ENCODE measurements around the gene SKA2.
"Not testable (repeated sequence)": the region's sequence is repeated elsewhere in the genome, so short reads cannot be mapped to it uniquely, and the experiment has no call there.

SKA2 gene

GRCh38 chr17:59154721-59155438 lies at the start of gene SKA2:
SKA2 (minus strand) TSS chr17:59155186; CDS start chr17:59155163, 23 bp downstream.
- peaks cover 10% of the 10 kb centered on the region for H3K36me3 ChIP-seq (ENCODE audit: insufficient read depth, low read length)
- peak within 1 kb of the TSS; percentile 97 for H3K4me3 ChIP-seq
- DNase-seq (ENCODE audit: low read depth, low spot score): no peak
- no peaks in the 10 kb centered on the region for H3K9me3 ChIP-seq (ENCODE audit: low read depth, low read length)
- peak within 1 kb of the TSS; percentile 98 for H3K9ac ChIP-seq (ENCODE audit: insufficient read length)
- no peak for TF ChIP-seq FOXP2 (optimal IDR thresholded peaks at IDR 0.05; ENCODE audit: control extremely low read depth, extremely low read length, insufficient read depth)
- TF ChIP-seq POLR2AphosphoS5 (IDR thresholded peaks at IDR 0.05; ENCODE audit: borderline replicate concordance, low read depth, low read length): peak; percentile 64
- H3K27ac ChIP-seq: peak within 1 kb of the TSS; percentile 98

DNA sequence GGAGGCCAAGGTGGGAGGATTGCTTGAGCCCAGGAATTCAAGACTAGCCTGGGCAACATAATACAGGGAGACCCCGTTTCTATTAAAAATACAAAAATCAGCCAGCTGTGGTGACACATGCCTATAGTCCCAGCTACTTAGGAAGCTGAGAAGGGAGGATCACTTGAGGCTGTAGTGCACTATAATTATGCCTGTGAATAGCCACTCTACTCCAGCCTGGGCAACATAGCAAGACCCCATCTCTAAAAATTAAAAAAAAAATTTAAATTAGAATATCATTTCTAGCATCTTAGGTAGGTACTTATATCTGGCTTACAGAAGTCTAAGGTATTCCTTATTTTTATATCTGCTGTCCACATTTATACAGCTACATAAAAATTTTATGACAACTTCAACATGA lies 47.3 kb upstream of the SKA2 start:
- H3K9ac ChIP-seq (ENCODE audit: insufficient read length): no peak overlapping the region
- no peak for DNase-seq (ENCODE audit: low read depth, low spot score)
- no peak overlapping the region for H3K27ac ChIP-seq
- TF ChIP-seq POLR2AphosphoS5 (IDR thresholded peaks at IDR 0.05; ENCODE audit: borderline replicate concordance, low read depth, low read length) (no peak), EZH2 (IDR thresholded peaks at IDR 0.05) (no peak), FOXP2 (optimal IDR thresholded peaks at IDR 0.05; ENCODE audit: control extremely low read depth, extremely low read length, insufficient read depth) (no peak)
- H3K9me3 ChIP-seq (ENCODE audit: low read depth, low read length): no peaks in the 10 kb centered on the region
- H3K36me3 ChIP-seq (ENCODE audit: insufficient read depth, low read length): peaks cover 46% of the 10 kb centered on the region
- H3K4me3 ChIP-seq: no peak overlapping the region

- H3K4me3 ChIP-seq: no peak overlapping the region
- no peak overlapping the region for H3K9ac ChIP-seq (ENCODE audit: insufficient read length)
- no peak for DNase-seq (ENCODE audit: low read depth, low spot score)
- no peak for TF ChIP-seq POLR2AphosphoS5 (IDR thresholded peaks at IDR 0.05; ENCODE audit: borderline replicate concordance, low read depth, low read length)
- no peak for TF ChIP-seq FOXP2 (optimal IDR thresholded peaks at IDR 0.05; ENCODE audit: control extremely low read depth, extremely low read length, insufficient read depth)
- no peak for TF ChIP-seq EZH2 (IDR thresholded peaks at IDR 0.05)
- no peaks in the 10 kb centered on the region for H3K9me3 ChIP-seq (ENCODE audit: low read depth, low read length)
- H3K36me3 ChIP-seq (ENCODE audit: insufficient read depth, low read length): peaks cover 72% of the 10 kb centered on the region
- H3K27ac ChIP-seq: no peak overlapping the region
These were observed 44.4 kb upstream of the SKA2 start for GRCh38 chr17:59199398-59199797.

GRCh38 chr17:59193336-59193862 lies 38.4 kb upstream of the SKA2 start:
- DNase-seq (ENCODE audit: low read depth, low spot score): no peak
- H3K9ac ChIP-seq (ENCODE audit: insufficient read length): no peak overlapping the region
- no peak overlapping the region for H3K27ac ChIP-seq
- H3K4me3 ChIP-seq: no peak overlapping the region
- TF ChIP-seq EZH2 (IDR thresholded peaks at IDR 0.05) (no peak), FOXP2 (optimal IDR thresholded peaks at IDR 0.05; ENCODE audit: control extremely low read depth, extremely low read length, insufficient read depth) (no peak), POLR2AphosphoS5 (IDR thresholded peaks at IDR 0.05; ENCODE audit: borderline replicate concordance, low read depth, low read length) (no peak)
- no peaks in the 10 kb centered on the region for H3K9me3 ChIP-seq (ENCODE audit: low read depth, low read length)
- H3K36me3 ChIP-seq (ENCODE audit: insufficient read depth, low read length): peaks cover 81% of the 10 kb centered on the region

- H3K9me3 ChIP-seq (ENCODE audit: low read depth, low read length): no peaks in the 10 kb centered on the region
- H3K4me3 ChIP-seq: no peak overlapping the region
- H3K27ac ChIP-seq: no peak overlapping the region
- no peak for DNase-seq (ENCODE audit: low read depth, low spot score)
- peaks cover 74% of the 10 kb centered on the region for H3K36me3 ChIP-seq (ENCODE audit: insufficient read depth, low read length)
- no peak for TF ChIP-seq FOXP2 (optimal IDR thresholded peaks at IDR 0.05; ENCODE audit: control extremely low read depth, extremely low read length, insufficient read depth)
- no peak for TF ChIP-seq EZH2 (IDR thresholded peaks at IDR 0.05)
- TF ChIP-seq POLR2AphosphoS5 (IDR thresholded peaks at IDR 0.05; ENCODE audit: borderline replicate concordance, low read depth, low read length): no peak
- H3K9ac ChIP-seq (ENCODE audit: insufficient read length): no peak overlapping the region
These were observed 35.8 kb upstream of the SKA2 start for GRCh38 chr17:59190806-59191205.

DNA sequence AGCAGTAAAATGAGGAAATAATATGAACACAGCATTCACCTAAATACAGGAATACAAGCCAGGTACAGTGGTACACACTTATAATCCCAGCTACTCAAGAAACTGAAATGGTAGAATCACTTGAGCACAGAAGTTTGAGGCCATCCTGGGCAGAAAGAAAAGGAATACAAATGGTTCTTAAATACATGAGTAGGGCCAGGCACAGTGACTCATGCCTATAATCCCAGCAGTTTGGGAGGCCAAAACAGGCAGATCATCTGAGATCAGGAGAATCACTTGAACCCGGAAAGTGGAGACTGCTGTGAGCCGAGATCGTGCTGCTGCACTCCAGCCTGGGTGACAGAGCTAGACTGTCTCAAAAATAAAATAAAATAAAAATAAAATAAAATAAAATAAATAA lies 31.9 kb upstream of the SKA2 start:
- no peak for TF ChIP-seq FOXP2 (optimal IDR thresholded peaks at IDR 0.05; ENCODE audit: control extremely low read depth, extremely low read length, insufficient read depth)
- no peak overlapping the region for H3K9ac ChIP-seq (ENCODE audit: insufficient read length)
- H3K36me3 ChIP-seq (ENCODE audit: insufficient read depth, low read length): peaks cover 45% of the 10 kb centered on the region
- no peak overlapping the region for H3K27ac ChIP-seq
- H3K9me3 ChIP-seq (ENCODE audit: low read depth, low read length): no peaks in the 10 kb centered on the region
- DNase-seq (ENCODE audit: low read depth, low spot score): no peak
- H3K4me3 ChIP-seq: no peak overlapping the region

DNA sequence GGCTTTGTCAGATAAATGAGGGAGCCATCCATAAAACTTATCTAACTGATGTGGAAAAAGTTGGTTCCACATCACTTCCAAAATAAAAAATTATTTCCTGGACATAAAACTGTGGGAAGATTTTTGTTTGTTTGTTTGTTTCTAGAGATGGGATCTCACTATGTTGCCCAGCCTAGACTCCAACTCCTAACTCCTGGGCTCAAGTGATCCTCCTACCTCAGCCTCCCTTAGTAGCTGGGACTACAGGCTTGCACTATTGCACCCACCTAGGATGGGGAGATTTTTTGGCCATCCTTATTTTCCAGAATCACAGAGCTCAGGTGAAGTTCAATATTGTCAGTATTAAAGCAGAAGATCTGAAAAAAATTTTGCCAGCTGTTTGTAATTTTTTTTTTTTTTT lies 31.0 kb upstream of the SKA2 start:
- no peak overlapping the region for H3K9ac ChIP-seq (ENCODE audit: insufficient read length)
- no peak overlapping the region for H3K4me3 ChIP-seq
- no peak for DNase-seq (ENCODE audit: low read depth, low spot score)
- H3K9me3 ChIP-seq (ENCODE audit: low read depth, low read length): no peaks in the 10 kb centered on the region
- no peak for TF ChIP-seq EZH2 (IDR thresholded peaks at IDR 0.05)
- H3K36me3 ChIP-seq (ENCODE audit: insufficient read depth, low read length): peaks cover 39% of the 10 kb centered on the region
- H3K27ac ChIP-seq: no peak overlapping the region

- Histone ChIP-seq H3K9me3 (ENCODE audit: low read depth, low read length) (no peaks in the 10 kb centered on the region), H3K9ac (ENCODE audit: insufficient read length) (no peak overlapping the region), H3K4me3 (no peak overlapping the region), H3K36me3 (ENCODE audit: insufficient read depth, low read length) (peaks cover 16% of the 10 kb centered on the region), H3K27ac (no peak overlapping the region)
- TF ChIP-seq EZH2 (IDR thresholded peaks at IDR 0.05) (no peak), POLR2AphosphoS5 (IDR thresholded peaks at IDR 0.05; ENCODE audit: borderline replicate concordance, low read depth, low read length) (no peak), FOXP2 (optimal IDR thresholded peaks at IDR 0.05; ENCODE audit: control extremely low read depth, extremely low read length, insufficient read depth) (no peak)
- no peak for DNase-seq (ENCODE audit: low read depth, low spot score)
These were observed 26.5 kb upstream of the SKA2 start for GRCh38 chr17:59181481-59181880.

DNA sequence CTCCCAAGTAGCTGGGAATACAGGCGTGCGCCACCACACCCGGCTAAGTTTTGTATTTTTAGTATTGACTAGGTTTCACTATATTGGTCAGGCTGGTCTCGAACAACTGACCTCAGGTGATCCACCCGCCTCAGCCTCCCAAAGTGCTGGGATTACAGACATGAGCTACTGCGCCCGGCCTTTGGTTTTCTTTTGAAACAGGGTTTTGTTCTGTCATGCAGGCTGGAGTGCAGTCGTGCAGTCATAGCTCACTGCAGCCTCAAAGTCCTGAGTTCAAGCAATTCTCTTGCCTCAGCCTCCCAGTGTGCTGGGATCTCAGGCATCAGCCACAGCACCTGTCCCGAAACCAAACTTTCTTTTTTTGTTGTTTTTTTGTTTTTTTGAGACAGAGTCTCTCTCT lies 25.6 kb upstream of the SKA2 start:
- H3K36me3 ChIP-seq (ENCODE audit: insufficient read depth, low read length): peaks cover 9% of the 10 kb centered on the region
- no peak overlapping the region for H3K4me3 ChIP-seq
- DNase-seq (ENCODE audit: low read depth, low spot score): no peak
- H3K27ac ChIP-seq: no peak overlapping the region
- TF ChIP-seq FOXP2 (optimal IDR thresholded peaks at IDR 0.05; ENCODE audit: control extremely low read depth, extremely low read length, insufficient read depth): no peak
- no peak for TF ChIP-seq EZH2 (IDR thresholded peaks at IDR 0.05)
- TF ChIP-seq POLR2AphosphoS5 (IDR thresholded peaks at IDR 0.05; ENCODE audit: borderline replicate concordance, low read depth, low read length): no peak
- H3K9ac ChIP-seq (ENCODE audit: insufficient read length): no peak overlapping the region
- H3K9me3 ChIP-seq (ENCODE audit: low read depth, low read length): no peaks in the 10 kb centered on the region

GRCh38 chr17:59179601-59180000 lies 24.6 kb upstream of the SKA2 start:
- not testable (repeated sequence) for DNase-seq (ENCODE audit: low read depth, low spot score); H3K36me3 ChIP-seq (ENCODE audit: insufficient read depth, low read length); H3K4me3 ChIP-seq; H3K9me3 ChIP-seq (ENCODE audit: low read depth, low read length); H3K9ac ChIP-seq (ENCODE audit: insufficient read length); H3K27ac ChIP-seq

All from SK-N-MC (cell line).